ENCODE results near the gene RPS19. TPM values are rescaled to one million over a fixed set of nuclear protein-coding genes. Genes with fewer than 3 reads are reported as not detected.

RPS19 gene
- total and polyA plus RNA-seq, 2 donors: 377 to 1,600 TPM

DNA sequence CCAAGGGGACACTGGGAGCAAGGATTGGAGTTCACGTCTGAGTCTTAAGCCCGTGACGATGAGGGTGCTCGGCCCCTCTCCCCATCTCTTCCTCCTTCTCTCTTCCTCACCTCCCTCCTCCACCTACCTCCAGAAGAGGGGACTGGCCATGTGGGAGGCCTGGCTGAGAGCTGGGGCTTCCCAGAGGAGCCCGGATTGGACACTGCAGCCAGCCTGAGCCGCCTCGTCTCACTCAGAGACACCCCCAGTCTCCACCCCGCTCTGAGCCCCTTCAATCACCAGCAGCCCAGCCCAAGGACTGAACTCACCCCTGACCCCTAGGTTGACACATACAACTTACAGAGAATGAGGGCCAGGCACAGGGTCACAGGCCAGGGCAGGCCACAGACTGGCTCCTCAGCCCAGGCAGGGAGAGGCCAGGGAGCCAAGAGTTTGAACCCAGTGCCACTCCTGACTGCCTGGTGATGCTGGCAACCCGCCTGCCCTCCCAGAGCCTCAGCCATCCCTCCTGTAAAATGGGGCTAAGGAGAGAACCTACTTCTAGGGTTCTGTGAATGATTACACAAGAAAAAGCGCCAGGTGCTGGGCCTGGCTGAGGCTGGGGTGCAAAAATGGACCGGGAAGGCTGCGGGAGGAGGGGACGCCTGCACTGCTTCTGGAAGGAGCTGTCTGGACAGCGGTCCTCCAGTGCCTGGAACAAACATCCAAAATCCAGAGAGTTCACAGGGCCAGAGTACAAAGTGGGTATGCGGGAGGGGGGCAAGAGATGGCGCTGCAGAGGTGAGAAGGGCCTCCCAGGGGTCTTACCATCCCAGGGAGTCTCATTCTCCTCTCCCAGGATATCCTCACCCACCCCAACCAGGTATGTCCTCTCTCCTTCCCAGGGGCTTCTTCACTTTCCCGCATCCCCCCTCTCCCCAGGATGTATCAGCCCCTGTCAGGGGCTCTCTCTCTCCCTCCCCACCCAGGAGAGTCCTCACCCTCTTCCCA is 18.2 kb downstream of the RPS19 start:
- Histone ChIP-seq H3K4me3 (ENCODE audit: low read depth, low read length) (no peak overlapping the region), H3K27ac (ENCODE audit: low read depth) (no peak overlapping the region), H3K4me1 (ENCODE audit: insufficient read depth) (no peaks in the 10 kb centered on the region), H3K36me3 (ENCODE audit: insufficient read depth) (no peaks in the 10 kb centered on the region)
- DNase-seq (ENCODE audit: extremely low spot score): no peak
- 57% methylated on average over 17 of the region's 17 CpGs for WGBS

DNA sequence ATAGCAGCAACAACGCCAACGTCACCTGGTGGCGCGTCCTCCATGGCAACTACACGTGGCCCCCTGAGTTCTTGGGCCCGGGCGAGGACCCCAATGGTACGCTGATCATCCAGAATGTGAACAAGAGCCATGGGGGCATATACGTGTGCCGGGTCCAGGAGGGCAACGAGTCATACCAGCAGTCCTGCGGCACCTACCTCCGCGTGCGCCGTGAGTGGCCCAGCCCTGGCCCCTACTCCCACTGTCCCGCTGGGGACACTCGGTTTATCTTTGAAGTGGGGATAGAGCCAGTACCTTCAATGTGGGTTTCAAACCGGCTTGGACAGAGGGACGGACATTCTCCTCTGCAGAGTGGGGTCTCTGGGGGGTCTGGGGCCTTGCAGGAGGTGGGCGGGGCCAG is 19.0 kb downstream of the RPS19 start:
- no peak overlapping the region for H3K4me3 ChIP-seq (ENCODE audit: low read depth, low read length)
- WGBS: 85% methylated on average over 21 of the region's 21 CpGs
- H3K4me1 ChIP-seq (ENCODE audit: insufficient read depth): no peaks in the 10 kb centered on the region
- no peak overlapping the region for H3K27ac ChIP-seq (ENCODE audit: low read depth)
- DNase-seq (ENCODE audit: extremely low spot score): no peak
- no peaks in the 10 kb centered on the region for H3K36me3 ChIP-seq (ENCODE audit: insufficient read depth)

DNA sequence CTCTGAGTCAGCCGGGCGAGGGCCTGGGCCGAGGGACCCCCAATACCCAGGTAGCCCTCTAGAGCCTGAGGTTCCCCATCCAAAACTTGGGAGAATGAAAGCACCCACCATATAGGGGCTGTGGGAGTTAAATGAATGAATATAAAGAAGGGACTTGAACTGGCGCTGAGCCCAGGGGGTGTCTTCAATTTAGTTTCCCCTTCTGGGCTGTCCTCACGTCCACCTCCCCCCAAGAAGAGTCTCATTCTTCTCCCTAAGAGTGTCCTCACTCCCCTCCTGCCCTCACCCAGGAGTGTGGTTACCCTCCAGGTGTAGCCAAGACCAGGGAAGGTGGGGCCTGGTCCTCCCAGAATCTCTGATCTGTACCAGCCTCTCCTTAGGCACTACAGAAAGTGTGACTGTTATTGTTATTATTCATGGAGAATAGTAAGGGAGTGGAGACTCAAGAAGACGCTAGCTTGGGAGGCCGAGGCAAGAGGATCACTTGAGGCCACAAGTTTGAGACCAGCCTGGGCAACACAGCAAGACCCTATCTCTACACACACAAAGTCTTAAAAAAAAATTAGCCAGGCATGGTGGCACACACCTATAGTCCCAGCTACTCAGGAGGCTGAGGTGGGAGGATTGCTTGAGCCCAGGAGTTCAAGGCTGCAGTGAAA is 19.7 kb downstream of the RPS19 start:
- no peak for DNase-seq (ENCODE audit: extremely low spot score)
- H3K4me1 ChIP-seq (ENCODE audit: insufficient read depth): peaks cover 2% of the 10 kb centered on the region
- no peak overlapping the region for H3K27ac ChIP-seq (ENCODE audit: low read depth)
- H3K4me3 ChIP-seq (ENCODE audit: low read depth, low read length): no peak overlapping the region
- no peaks in the 10 kb centered on the region for H3K36me3 ChIP-seq (ENCODE audit: insufficient read depth)
- 80% methylated on average over 7 of the region's 7 CpGs for WGBS

GRCh38 chr19:41880329-41880708 is 20.3 kb downstream of the RPS19 start:
- no peak overlapping the region for H3K27ac ChIP-seq (ENCODE audit: low read depth)

GRCh38 chr19:41882568-41883462 is 22.8 kb downstream of the RPS19 start, which contains the start of gene ARHGEF1:
Gene ARHGEF1, plus strand, starts transcription at chr19:41883184. Its CDS starts 4,899 bp downstream, at chr19:41888083.
- H3K4me1 ChIP-seq (ENCODE audit: insufficient read depth): peaks cover 4% of the 10 kb centered on the region
- DNase-seq (ENCODE audit: extremely low spot score): no peak
- peak within 1 kb of the TSS; percentile 91 for H3K4me3 ChIP-seq (ENCODE audit: low read depth, low read length)
- H3K36me3 ChIP-seq (ENCODE audit: insufficient read depth): no peaks in the 10 kb centered on the region
- 2% methylated on average over 79 of the region's 80 CpGs for WGBS
- H3K27ac ChIP-seq (ENCODE audit: low read depth): peak within 1 kb of the TSS; percentile 73

More at GRCh38 chr19:41880329-41880708, 20.3 kb downstream of the RPS19 start:
- no peak for DNase-seq (ENCODE audit: extremely low spot score)
- H3K4me1 ChIP-seq (ENCODE audit: insufficient read depth): peaks cover 4% of the 10 kb centered on the region
- WGBS: 66% methylated on average over 5 of the region's 5 CpGs
- no peak overlapping the region for H3K4me3 ChIP-seq (ENCODE audit: low read depth, low read length)
- H3K36me3 ChIP-seq (ENCODE audit: insufficient read depth): no peaks in the 10 kb centered on the region

DNA sequence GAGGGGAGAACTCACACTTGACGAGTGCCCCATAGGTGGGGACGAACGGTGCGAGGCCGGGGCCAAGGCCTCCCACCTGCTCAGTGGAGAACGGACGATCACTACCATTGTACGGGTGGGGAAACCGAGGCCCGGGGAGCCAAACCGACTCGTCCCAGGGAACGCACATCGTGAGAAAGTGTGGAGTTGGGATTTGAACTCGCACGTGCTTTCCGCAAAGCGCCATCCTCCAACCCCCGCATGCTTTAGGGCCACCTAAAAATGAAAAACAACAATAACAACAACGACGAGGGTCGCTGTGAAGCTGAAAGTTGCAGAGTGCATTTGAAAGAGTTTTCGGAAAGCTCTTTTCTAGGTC is 23.4 kb downstream of the RPS19 start:
- WGBS: under 1% methylated on average over 23 of the region's 23 CpGs
- H3K27ac ChIP-seq (ENCODE audit: low read depth): peak overlapping the region; percentile 72
- peak overlapping the region; percentile 91 for H3K4me3 ChIP-seq (ENCODE audit: low read depth, low read length)
- H3K36me3 ChIP-seq (ENCODE audit: insufficient read depth): no peaks in the 10 kb centered on the region
- H3K4me1 ChIP-seq (ENCODE audit: insufficient read depth): peaks cover 4% of the 10 kb centered on the region
- DNase-seq (ENCODE audit: extremely low spot score): no peak

- H3K4me1 ChIP-seq (ENCODE audit: insufficient read depth): peaks cover 4% of the 10 kb centered on the region
- WGBS: under 1% methylated on average over 66 of the region's 66 CpGs
- peak overlapping the region; percentile 50 for H3K27ac ChIP-seq (ENCODE audit: low read depth)
Observed at GRCh38 chr19:41883821-41884733, 24.0 kb downstream of the RPS19 start.

DNA sequence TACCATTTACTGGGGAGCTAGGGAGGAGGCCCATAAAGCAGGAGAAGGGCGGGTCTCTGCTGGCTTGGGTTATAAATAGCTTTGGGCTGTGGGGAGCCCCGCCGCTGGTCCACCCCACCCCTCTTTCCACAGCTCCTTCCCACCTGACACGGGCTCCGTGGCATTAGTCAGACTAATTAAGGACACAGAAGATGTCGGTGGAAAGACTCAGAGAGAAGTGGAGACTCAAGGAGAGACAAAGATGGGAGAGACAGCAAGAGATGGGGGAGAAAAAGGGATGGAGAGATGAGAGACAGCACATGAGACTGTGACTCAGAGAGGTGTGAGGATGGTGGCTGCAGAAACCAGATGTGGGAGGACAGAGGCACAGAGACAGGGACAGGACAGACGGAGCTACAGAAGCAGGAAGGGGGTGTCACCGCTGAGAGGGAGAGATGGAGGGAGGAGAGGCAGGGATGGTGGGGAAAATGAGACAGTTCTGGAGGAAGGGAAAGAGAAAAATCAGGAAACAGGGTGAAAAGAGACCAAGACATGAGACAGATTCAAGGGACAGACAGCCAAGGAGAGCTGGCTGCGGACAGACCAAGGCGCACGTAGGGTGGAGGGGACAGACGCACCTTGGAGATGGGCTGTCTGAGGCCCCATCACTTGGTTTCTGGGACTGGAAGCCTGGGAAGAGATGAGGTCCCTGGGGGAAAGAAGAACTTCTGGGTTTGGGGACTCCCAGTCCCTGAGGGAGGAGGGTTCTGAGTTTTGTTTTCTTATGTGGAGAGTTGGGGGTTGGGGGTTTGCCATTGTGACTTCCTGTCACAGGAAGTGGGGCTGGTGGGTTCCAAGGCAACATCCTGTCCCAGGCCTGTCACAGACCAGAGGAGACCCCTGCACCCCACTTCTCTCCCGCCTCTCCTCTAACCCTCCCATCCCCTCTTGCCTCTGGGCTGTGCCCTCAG is 27.0 kb downstream of the RPS19 start:
- peaks cover 4% of the 10 kb centered on the region for H3K4me1 ChIP-seq (ENCODE audit: insufficient read depth)
- 60% methylated on average over 13 of the region's 13 CpGs for WGBS

More at GRCh38 chr19:41883821-41884733, 24.0 kb downstream of the RPS19 start:
- Histone ChIP-seq H3K36me3 (ENCODE audit: insufficient read depth) (no peaks in the 10 kb centered on the region), H3K4me3 (ENCODE audit: low read depth, low read length) (peak overlapping the region; percentile 91)
- DNase-seq (ENCODE audit: extremely low spot score): peak; percentile 86

DNA sequence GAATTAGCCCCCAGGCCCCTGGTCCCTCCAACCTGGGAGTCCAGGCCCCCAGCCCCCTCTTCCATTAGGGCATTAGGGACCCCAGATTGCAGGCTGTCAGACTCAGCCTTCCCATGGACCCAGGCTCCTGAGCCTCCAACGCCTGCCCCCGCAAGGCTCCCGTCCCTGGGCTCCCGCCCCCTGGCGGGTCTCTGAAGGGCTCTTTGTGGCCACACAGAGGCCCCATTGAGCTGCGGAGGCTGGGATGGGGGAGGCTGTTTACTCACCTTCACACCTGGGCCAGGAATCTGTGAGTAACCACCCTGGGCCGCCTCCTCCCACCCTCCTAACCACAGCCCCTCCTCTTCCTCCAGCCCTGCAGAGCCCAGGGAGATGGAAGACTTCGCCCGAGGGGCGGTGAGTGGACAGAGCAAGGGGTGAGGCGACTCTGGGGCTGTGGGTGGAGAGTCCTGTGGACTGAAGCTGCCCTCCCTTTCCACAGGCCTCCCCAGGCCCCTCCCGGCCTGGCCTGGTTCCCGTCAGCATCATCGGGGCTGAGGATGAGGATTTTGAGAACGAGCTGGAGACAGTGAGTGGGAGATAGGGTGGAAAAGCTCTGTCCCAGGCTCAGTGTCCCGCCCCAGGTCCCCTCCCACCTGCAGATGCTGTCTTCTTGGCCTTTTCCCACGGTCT is 27.8 kb downstream of the RPS19 start:
- Histone ChIP-seq H3K36me3 (ENCODE audit: insufficient read depth) (peaks cover 3% of the 10 kb centered on the region), H3K4me3 (ENCODE audit: low read depth, low read length) (no peak overlapping the region), H3K27ac (ENCODE audit: low read depth) (no peak overlapping the region), H3K4me1 (ENCODE audit: insufficient read depth) (peaks cover 4% of the 10 kb centered on the region)
- no peak for DNase-seq (ENCODE audit: extremely low spot score)
- WGBS: 48% methylated on average over 17 of the region's 17 CpGs

More for the DNA sequence above, 27.0 kb downstream of the RPS19 start:
- H3K36me3 ChIP-seq (ENCODE audit: insufficient read depth): no peaks in the 10 kb centered on the region
- peak overlapping the region; percentile 15 for H3K4me3 ChIP-seq (ENCODE audit: low read depth, low read length)
- no peak overlapping the region for H3K27ac ChIP-seq (ENCODE audit: low read depth)
- no peak for DNase-seq (ENCODE audit: extremely low spot score)

DNA sequence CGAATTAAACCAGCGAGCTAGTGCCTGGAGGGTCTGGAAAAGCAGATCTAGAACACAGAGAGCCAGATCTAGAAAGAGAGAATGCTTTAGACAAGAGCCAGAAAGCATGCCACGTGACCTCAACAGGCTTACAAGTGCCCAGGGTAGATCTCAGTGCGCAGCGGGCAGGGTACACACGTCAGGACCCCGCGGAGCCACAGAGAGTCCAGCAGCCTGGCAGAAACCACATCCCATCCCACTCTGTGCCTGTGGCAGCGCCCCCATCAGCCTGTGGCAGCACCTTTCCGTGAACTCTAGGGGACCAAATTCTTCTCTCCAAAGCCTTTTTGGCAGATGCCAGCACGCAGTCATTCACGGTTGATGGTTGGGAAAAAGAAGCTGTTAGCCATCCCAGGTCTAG is 28.9 kb downstream of the RPS19 start:
- no peak overlapping the region for H3K27ac ChIP-seq (ENCODE audit: low read depth)
- peaks cover 4% of the 10 kb centered on the region for H3K4me1 ChIP-seq (ENCODE audit: insufficient read depth)
- peaks cover 3% of the 10 kb centered on the region for H3K36me3 ChIP-seq (ENCODE audit: insufficient read depth)
- no peak overlapping the region for H3K4me3 ChIP-seq (ENCODE audit: low read depth, low read length)
- WGBS: 88% methylated on average over 12 of the region's 12 CpGs
- no peak for DNase-seq (ENCODE audit: extremely low spot score)

GRCh38 chr19:41889896-41890295 is 29.8 kb downstream of the RPS19 start:
- WGBS: 92% methylated on average over 8 of the region's 8 CpGs
- DNase-seq (ENCODE audit: extremely low spot score): no peak
- H3K27ac ChIP-seq (ENCODE audit: low read depth): no peak overlapping the region
- H3K4me1 ChIP-seq (ENCODE audit: insufficient read depth): peaks cover 2% of the 10 kb centered on the region
- H3K36me3 ChIP-seq (ENCODE audit: insufficient read depth): peaks cover 3% of the 10 kb centered on the region
- no peak overlapping the region for H3K4me3 ChIP-seq (ENCODE audit: low read depth, low read length)
